ENCODE results near the gene SOX21.
A peak's percentile ranks its signal among the peaks of the same experiment; 100 is the strongest.

Gene SOX21

GRCh38 chr13:94682229-94682628, 30.1 kb downstream of the SOX21 start:
- TF ChIP-seq CTCF (IDR thresholded peaks at IDR 0.05; ENCODE audit: control extremely low read depth, extremely low read depth, low read depth, missing control alignments), result no peak
- no peak for DNase-seq (ENCODE audit: extremely low spot score)
- ChIA-PET CTCF (interaction anchor here (0.7 kb wide), 1 partner anchor 722 kb away, joined by 3 read pairs; no protein-coding TSS in a partner anchor), POLR2A (no interaction called here)

- CTCF ChIA-PET, result interaction anchor here (1.1 to 1.3 kb wide), 2 partner anchors 509 to 801 kb away, joined by 3 read pairs; no protein-coding TSS in a partner anchor
- no peak for DNase-seq (ENCODE audit: extremely low spot score)
- POLR2A ChIA-PET, result no interaction called here
- no peak for TF ChIP-seq CTCF (IDR thresholded peaks at IDR 0.05; ENCODE audit: control extremely low read depth, extremely low read depth, low read depth, missing control alignments)
These were observed 32.7 kb downstream of the SOX21 start for GRCh38 chr13:94679614-94680013.

GRCh38 chr13:94678845-94679244, 33.5 kb downstream of the SOX21 start:
- POLR2A ChIA-PET, result no interaction called here
- DNase-seq (ENCODE audit: extremely low spot score), result no peak
- CTCF ChIA-PET, result interaction anchor here (1.1 to 1.5 kb wide), 3 partner anchors 13 to 802 kb away, joined by 3 to 4 read pairs (median 3); no protein-coding TSS in a partner anchor
- TF ChIP-seq CTCF (IDR thresholded peaks at IDR 0.05; ENCODE audit: control extremely low read depth, extremely low read depth, low read depth, missing control alignments), result no peak

GRCh38 chr13:94677799-94678198, 34.5 kb downstream of the SOX21 start:
- ChIA-PET POLR2A (no interaction called here), CTCF (interaction anchor here (1.5 kb wide), 1 partner anchor 16 kb away, joined by 4 read pairs; no protein-coding TSS in a partner anchor)
- TF ChIP-seq CTCF (IDR thresholded peaks at IDR 0.05; ENCODE audit: control extremely low read depth, extremely low read depth, low read depth, missing control alignments), result no peak
- no peak for DNase-seq (ENCODE audit: extremely low spot score)

GRCh38 chr13:94674609-94675348, 37.6 kb downstream of the SOX21 start:
- ChIA-PET CTCF (interaction anchor here (0.7 to 2.9 kb wide), 16 partner anchors 9 to 1402 kb away, joined by 3 to 18 read pairs (median 4); no protein-coding TSS in a partner anchor), POLR2A (no interaction called here)
- peak; percentile 48 for DNase-seq (ENCODE audit: extremely low spot score)
- peak; percentile 59 for TF ChIP-seq CTCF (IDR thresholded peaks at IDR 0.05; ENCODE audit: control extremely low read depth, extremely low read depth, low read depth, missing control alignments)

- CTCF ChIA-PET, result interaction anchor here (1.0 to 2.9 kb wide), 7 partner anchors 8 to 730 kb away, joined by 3 to 18 read pairs (median 9); no protein-coding TSS in a partner anchor
- DNase-seq (ENCODE audit: extremely low spot score), result no peak
- TF ChIP-seq CTCF (IDR thresholded peaks at IDR 0.05; ENCODE audit: control extremely low read depth, extremely low read depth, low read depth, missing control alignments), result no peak
- POLR2A ChIA-PET, result no interaction called here
These were observed 38.5 kb downstream of the SOX21 start for GRCh38 chr13:94673851-94674250.
